Immature natural killer cell (primary cell): ENCODE data around the gene ATAD3A. TPM values are rescaled to one million over a fixed set of nuclear protein-coding genes. Genes with fewer than 3 reads are reported as not detected.
"Not testable (repeated sequence)": the region's sequence is repeated elsewhere in the genome, so short reads cannot be mapped to it uniquely, and the experiment has no call there.

Experiments
- DNase-seq, 3 donors: peaks; one replicate each; pipeline ENCODE4 v3.0.0; 2022; ENCODE audit warnings: mixed read lengths in 1 of 3
- H3K27ac Mint-ChIP-seq, 6 donors: one replicate each; pipeline ENCODE4 v1.8.0; 2020; ENCODE audit warnings: mixed read lengths in 6 of 6, mild to moderate bottlenecking in 5 of 6, inconsistent platforms in 4 of 6, moderate library complexity in 3 of 6
- H3K27me3 Mint-ChIP-seq, 3 donors: one replicate each; pipeline ENCODE4 v1.8.0; 2020 to 2021; ENCODE audit warnings: low read depth in 3 of 3, mild to moderate bottlenecking in 3 of 3, mixed read lengths in 3 of 3, moderate library complexity in 3 of 3, inconsistent platforms in 1 of 3
- H3K36me3 Mint-ChIP-seq, 3 donors: one replicate each; pipeline ENCODE4 v1.8.0; 2020; ENCODE audit warnings: mixed read lengths in 3 of 3, inconsistent platforms in 2 of 3, mild to moderate bottlenecking in 2 of 3
- H3K4me1 Mint-ChIP-seq, 2 donors: one replicate each; pipeline ENCODE4 v1.8.0; 2020; ENCODE audit warnings: inconsistent platforms in 2 of 2, mild to moderate bottlenecking in 2 of 2, mixed read lengths in 2 of 2, moderate library complexity in 1 of 2
- H3K4me3 Mint-ChIP-seq, 5 donors: one replicate each; pipeline ENCODE4 v1.8.0; 2020; ENCODE audit warnings: mild to moderate bottlenecking in 5 of 5, mixed read lengths in 5 of 5, inconsistent platforms in 3 of 5, moderate library complexity in 3 of 5
- H3K9me3 Mint-ChIP-seq, 6 donors: one replicate each; pipeline ENCODE4 v1.8.0; 2020; ENCODE audit warnings: mild to moderate bottlenecking in 6 of 6, mixed read lengths in 6 of 6, inconsistent platforms in 4 of 6, moderate library complexity in 3 of 6
- polyA plus RNA-seq, 3 donors: library from polyadenylated mRNA; unstranded; fragments of 300-500 nt; fragmentation: Illumina TruSeq; gene quantifications; one replicate each; pipeline ENCODE4 v1.2.3, GENCODE V29; 2021

Gene ATAD3A
- 10 to 100 TPM in 1 of 3 donors, 1 to 10 TPM in 2; 6.4 to 14.5 (median 7.3) TPM for polyA plus RNA-seq

DNA sequence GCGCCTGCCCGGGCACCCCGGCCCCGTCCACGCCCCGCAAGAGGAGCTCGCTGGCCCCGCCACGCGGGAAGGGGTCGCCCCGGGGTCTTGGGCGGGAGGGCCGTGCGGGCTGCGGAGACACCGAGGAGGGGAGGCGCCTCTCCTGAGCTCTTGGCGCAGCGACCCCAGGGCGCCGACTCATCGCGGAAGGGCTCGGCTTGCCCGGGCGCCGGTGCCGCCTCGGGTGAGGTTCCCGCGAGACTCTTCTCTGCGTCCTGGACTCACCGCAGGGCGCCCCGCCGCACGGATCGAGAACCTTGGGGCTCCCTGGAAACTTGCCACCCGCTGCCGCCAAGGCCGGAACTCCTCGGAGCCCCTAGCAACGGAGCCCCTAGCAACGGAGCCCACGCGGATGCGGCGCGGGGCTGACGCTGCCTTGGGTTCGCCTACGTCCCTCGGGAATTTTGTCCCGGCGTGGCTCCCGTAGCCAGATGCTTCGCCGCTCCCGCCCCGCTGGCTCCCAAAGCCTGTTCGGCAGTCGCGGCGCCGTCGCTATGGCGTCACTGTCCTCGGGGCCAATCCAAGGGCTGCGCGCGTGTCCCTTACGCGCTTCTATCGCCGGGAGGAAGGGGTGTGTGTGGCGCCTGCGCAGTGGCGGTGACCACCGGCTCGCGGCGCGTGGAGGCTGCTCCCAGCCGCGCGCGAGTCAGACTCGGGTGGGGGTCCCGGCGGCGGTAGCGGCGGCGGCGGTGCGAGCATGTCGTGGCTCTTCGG is at the start of gene ATAD3A:
TSS of gene ATAD3A (plus strand) at position 630 of the 753 bp plus-strand sequence. CDS start at position 737, 107 bp downstream.
- Mint-ChIP-seq H3K36me3 (no peaks in the 10 kb centered on the region), H3K9me3 (no peaks in the 10 kb centered on the region), H3K27me3 (peaks cover 4 to 7% (median 4%) of the 10 kb centered on the region in 3 donors), H3K4me3 (peak within 1 kb of the TSS; percentile 89 to 98 (median 93)), H3K27ac (peak within 1 kb of the TSS; percentile 86 to 97 (median 94)), H3K4me1 (peaks cover 9 to 14% of the 10 kb centered on the region in 2 donors)
- peak; percentile 93 to 94 (median 94) for DNase-seq

DNA sequence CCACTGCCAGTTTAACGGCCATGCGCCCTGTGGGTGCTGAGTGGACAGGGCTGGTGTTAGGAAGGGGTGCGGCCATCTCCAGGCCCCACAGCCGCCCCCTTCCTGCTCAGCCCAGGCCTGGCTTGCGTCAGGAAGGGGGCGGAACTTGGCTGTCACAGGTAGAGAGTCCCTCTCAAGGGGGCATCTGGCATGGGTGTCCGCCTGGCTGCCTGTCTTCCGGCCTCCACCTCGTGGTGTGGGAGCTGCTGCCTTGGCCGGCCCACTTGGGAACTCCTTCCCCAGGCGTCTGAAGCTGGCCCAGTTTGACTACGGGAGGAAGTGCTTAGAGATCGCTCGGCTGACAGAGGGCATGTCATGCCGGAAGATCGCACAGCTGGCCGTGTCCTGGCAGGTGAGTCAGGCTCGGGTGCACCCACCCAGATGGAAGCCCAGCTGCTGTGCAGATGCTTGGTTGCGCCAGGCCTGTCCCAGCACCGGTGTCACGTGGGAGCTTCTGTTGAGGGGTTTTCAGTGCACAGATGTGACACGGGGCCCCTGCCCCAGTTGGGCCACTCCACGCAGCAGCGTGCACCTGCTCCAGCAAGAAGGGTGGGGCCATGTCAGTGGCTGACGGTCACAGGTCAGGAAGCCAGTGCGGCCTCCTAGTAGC is 49.5 kb upstream of the ATAD3A start:
- Mint-ChIP-seq H3K36me3 (no peaks in the 10 kb centered on the region), H3K4me1 (no peaks in the 10 kb centered on the region), H3K9me3 (no peaks in the 10 kb centered on the region), H3K27me3 (peaks cover 0 to 4% (median 0%) of the 10 kb centered on the region in 3 donors), H3K4me3 (peak overlapping the region; percentile 33 to 63 (median 44)), H3K27ac (peak overlapping the region in 1 of 6 donors; percentile 40)
- peak in 1 of 3 donors; percentile 34 for DNase-seq

DNA sequence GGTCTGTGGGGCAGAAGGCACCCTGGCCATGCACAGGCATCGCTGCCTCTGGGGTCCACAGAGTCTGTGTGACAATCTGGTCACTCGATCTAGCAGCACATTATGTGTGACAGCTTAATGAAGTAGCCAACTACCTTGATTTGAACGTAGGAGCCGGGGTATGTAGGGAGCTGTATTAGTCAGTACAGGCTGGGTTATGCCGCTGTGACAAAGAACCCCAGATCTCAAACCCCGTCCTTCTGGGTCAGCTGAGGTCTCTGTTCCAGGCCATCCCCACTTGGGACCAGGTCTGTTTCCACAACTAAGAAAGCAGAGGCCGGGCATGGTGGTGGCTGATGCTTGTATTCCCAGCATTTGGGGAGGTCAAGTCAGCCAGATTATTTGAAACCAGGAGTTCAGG is 48.6 kb upstream of the ATAD3A start:
- Mint-ChIP-seq H3K36me3 (no peaks in the 10 kb centered on the region), H3K27me3 (peaks cover 0 to 4% (median 0%) of the 10 kb centered on the region in 3 donors), H3K4me3 (no peak overlapping the region)

DNA sequence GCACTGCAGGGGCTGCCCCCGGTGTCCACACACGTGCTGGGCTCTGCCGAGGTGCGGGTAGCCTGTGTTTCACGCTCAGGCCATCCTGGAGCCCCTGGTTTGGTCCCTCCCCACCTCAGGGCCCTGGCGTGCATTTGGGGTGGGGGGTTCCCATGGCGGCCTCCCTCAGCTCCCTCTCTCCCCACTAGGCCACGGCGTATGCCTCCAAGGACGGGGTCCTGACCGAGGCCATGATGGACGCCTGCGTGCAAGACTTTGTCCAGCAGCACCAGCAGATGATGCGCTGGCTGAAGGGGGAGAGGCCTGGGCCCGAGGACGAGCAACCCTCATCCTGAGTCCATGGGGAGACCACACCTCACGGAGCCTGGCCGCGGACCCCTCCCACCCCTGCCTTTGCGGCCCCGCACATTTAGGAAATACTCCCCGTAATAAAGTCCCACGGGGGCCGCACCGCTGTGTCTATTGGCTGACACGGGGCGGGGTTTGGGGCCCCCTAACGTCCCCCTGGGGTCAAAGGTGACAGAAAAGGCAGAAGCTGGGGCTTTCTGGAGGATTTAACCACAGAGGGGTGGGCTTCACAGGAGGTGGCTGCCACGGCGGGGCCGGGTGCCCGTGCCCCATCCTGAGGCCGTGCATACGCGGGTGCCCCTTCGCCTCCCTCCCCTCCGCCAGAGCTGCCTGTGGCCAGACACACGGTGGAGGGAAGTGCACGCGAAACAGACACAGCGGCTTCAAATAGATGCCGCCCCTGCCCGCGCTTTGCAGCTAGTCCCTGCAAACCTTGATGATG is 43.6 kb upstream of the ATAD3A start:
- H3K27ac Mint-ChIP-seq, H3K4me3 Mint-ChIP-seq, H3K36me3 Mint-ChIP-seq, H3K9me3 Mint-ChIP-seq, DNase-seq: not testable (repeated sequence)
- H3K4me1 Mint-ChIP-seq = peaks cover 11 to 19% of the 10 kb centered on the region in 2 donors
- peaks cover 0 to 13% (median 3%) of the 10 kb centered on the region in 3 donors for H3K27me3 Mint-ChIP-seq

More for the DNA sequence above, 48.6 kb upstream of the ATAD3A start:
- Mint-ChIP-seq H3K9me3 (no peaks in the 10 kb centered on the region), H3K4me1 (no peaks in the 10 kb centered on the region), H3K27ac (no peak overlapping the region)
- no peak for DNase-seq

DNA sequence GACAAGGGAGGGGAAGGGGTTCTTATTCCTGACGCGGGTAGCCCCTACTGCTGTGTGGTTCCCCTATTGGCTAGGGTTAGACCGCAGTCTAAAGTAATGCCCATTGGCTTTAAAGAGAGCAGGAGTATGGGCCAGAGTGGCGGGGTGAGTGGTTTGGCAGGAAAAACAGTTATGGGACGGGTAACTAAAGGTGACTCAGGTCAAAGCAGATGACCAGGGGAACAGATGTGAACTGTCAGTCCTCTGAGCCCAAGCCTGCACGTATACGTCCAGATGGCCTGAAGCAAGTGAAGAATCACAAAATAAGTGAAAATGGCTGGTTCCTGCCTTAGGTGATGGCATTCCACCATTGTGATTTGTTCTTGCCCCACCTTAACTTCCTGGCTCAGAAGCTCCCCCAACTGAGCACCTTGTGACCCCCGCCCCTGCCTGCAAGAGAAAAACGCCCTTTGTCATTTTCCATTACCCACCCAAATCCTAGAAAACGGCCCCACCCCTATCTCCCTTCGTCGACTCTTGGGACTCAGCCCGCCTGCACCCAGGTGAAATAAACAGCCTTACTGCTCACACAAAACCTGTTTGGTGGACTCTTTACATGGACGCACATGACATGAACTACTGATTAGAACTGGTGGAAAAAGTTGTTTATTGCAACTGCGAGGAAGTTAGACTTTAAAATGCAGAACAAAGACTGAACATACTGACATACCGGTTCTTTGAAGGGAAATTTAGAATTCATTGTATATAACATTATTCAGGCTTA is 41.2 kb upstream of the ATAD3A start:
- Mint-ChIP-seq H3K4me1 (peaks cover 11 to 28% of the 10 kb centered on the region in 2 donors), H3K4me3 (peak overlapping the region; percentile 84 to 94 (median 89)), H3K9me3 (no peaks in the 10 kb centered on the region), H3K27me3 (peaks cover 3 to 17% (median 4%) of the 10 kb centered on the region in 3 donors), H3K27ac (peak overlapping the region; percentile 83 to 97 (median 94)), H3K36me3 (no peaks in the 10 kb centered on the region)
- no peak for DNase-seq

DNA sequence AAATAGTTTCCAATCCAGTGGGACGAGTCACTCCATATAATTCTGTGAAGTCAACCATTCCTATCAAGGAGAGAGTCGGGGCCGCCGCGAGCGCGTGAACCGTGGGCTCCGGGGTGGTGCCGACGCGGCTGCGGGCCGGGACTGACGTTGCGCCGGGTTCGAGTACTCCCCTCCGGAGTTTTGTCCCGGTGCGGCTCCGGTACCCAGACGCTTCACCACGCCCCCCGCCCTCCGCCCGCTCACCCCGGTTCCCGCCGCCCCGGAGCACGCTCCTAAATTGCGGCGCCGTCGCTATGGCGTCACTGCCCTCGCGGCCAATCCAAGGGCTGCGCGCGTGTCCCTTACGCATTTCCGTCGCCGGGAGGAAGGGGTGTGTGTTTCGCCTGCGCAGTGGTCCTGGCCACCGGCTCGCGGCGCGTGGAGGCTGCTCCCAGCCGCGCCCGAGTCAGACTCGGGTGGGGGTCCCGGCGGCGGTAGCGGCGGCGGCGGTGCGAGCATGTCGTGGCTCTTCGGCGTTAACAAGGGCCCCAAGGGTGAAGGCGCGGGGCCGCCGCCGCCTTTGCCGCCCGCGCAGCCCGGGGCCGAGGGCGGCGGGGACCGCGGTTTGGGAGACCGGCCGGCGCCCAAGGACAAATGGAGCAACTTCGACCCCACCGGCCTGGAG is 40.4 kb upstream of the ATAD3A start, which contains the start of gene ATAD3B:
TSS of gene ATAD3B (plus strand) at position 377 of the 664 bp plus-strand sequence. CDS start at position 497, 120 bp downstream.
- peak; percentile 87 to 88 (median 88) for DNase-seq
- no peaks in the 10 kb centered on the region for H3K36me3 Mint-ChIP-seq
- H3K4me3 Mint-ChIP-seq = peak within 1 kb of the TSS; percentile 84 to 94 (median 89)
- peaks cover 11 to 30% of the 10 kb centered on the region in 2 donors for H3K4me1 Mint-ChIP-seq
- peaks cover 3 to 20% (median 4%) of the 10 kb centered on the region in 3 donors for H3K27me3 Mint-ChIP-seq
- no peaks in the 10 kb centered on the region for H3K9me3 Mint-ChIP-seq
- peak within 1 kb of the TSS; percentile 83 to 97 (median 94) for H3K27ac Mint-ChIP-seq

DNA sequence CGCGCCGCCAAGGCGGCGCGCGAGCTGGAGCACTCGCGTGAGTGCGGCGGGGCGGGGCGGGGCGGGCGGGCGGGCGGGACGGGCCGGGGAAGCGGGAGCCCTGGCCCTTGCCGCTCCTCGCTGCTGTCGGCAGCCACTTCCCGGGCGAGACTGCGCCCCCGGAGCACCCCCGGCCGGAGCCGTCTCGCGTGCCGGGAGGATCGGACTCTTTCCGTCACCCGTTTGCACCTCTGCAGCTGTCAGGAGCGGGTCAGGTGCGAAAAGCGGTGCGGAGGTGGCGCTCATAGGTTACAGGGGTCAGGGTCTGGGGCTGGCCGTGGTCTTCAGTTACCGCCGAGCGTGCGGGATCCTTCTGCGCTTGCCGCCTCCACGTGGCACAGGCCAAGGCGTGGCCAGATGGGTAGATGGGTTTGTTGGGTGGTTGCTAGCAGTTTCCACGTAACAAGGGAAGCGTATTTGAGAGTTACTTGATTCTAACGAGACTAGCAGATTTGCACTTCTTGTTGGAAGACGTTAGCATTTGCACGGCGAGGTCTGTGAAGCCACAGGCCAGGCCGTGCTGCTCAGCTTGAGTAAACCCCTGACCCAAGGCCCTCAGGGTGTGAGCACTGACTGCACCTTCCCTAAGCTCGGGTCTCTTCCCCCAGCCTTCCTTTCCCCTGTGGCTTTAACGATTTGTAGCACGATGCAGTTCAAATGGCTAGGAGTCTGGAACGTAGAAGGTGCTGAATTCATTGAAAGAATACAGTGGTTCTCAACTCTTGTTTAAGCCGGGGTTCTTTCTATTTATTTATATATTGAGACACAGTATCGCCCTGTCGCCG is 39.7 kb upstream of the ATAD3A start:
- H3K4me1 Mint-ChIP-seq = peaks cover 11 to 31% of the 10 kb centered on the region in 2 donors
- H3K36me3 Mint-ChIP-seq, H3K9me3 Mint-ChIP-seq: not testable (repeated sequence)
- peak overlapping the region; percentile 75 to 88 (median 81) for H3K27ac Mint-ChIP-seq
- H3K27me3 Mint-ChIP-seq = peaks cover 3 to 21% (median 4%) of the 10 kb centered on the region in 3 donors
- peak; percentile 54 to 61 (median 58) for DNase-seq
- peak overlapping the region; percentile 71 to 79 (median 74) for H3K4me3 Mint-ChIP-seq

DNA sequence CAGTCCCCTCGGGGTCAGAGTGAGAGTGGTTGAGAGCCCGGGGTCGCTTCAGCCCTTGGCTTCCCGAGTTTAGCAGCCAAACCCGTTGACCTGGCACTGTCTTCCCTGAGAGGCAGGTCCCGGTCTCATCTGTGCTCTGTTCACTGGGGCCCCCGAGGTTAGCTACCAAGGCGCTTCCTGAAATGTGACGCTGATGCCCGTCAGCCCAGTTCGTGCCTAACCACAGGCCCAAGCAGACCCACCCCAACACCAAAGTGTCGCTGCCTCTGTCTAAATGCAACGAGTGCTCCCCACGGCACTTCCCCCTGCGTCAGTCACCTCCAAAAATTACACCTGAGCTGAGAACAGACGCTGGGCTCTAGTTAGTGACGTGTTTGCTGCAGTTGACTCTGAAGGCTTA is 36.0 kb upstream of the ATAD3A start:
- not testable (repeated sequence) for H3K4me3 Mint-ChIP-seq, H3K9me3 Mint-ChIP-seq, H3K36me3 Mint-ChIP-seq
- peak; percentile 32 to 59 (median 43) for DNase-seq
- Mint-ChIP-seq H3K4me1 (peaks cover 4 to 24% of the 10 kb centered on the region in 2 donors), H3K27ac (peak overlapping the region in 2 of 6 donors; percentile 66 to 75), H3K27me3 (peaks cover 4 to 21% (median 11%) of the 10 kb centered on the region in 3 donors)

DNA sequence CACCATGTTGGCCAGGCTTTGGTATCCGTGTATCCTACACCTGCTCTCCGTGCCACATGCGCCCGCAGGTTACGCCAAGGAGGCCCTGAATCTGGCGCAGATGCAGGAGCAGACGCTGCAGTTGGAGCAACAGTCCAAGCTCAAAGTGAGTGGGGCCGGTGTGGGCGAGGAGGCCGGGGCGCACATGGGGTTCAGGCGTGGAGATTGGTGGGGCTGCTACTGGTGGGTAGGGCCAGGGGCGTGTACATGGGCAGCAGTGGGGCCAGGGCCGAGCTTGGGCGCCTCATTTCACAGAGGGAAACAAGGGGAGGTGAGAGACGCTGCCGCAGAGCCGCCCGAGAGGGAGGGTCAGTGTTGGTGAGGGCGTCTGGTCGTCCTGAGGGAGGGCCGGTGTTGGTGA is 34.8 kb upstream of the ATAD3A start:
- H3K4me3 Mint-ChIP-seq = no peak overlapping the region
- peaks cover 0 to 22% of the 10 kb centered on the region in 2 donors for H3K4me1 Mint-ChIP-seq
- H3K27ac Mint-ChIP-seq = peak overlapping the region in 1 of 6 donors; percentile 11
- DNase-seq = no peak
- H3K36me3 Mint-ChIP-seq = peaks cover 6 to 9% (median 8%) of the 10 kb centered on the region in 3 donors
- H3K27me3 Mint-ChIP-seq = peaks cover 4 to 20% (median 9%) of the 10 kb centered on the region in 3 donors
- no peaks in the 10 kb centered on the region for H3K9me3 Mint-ChIP-seq

DNA sequence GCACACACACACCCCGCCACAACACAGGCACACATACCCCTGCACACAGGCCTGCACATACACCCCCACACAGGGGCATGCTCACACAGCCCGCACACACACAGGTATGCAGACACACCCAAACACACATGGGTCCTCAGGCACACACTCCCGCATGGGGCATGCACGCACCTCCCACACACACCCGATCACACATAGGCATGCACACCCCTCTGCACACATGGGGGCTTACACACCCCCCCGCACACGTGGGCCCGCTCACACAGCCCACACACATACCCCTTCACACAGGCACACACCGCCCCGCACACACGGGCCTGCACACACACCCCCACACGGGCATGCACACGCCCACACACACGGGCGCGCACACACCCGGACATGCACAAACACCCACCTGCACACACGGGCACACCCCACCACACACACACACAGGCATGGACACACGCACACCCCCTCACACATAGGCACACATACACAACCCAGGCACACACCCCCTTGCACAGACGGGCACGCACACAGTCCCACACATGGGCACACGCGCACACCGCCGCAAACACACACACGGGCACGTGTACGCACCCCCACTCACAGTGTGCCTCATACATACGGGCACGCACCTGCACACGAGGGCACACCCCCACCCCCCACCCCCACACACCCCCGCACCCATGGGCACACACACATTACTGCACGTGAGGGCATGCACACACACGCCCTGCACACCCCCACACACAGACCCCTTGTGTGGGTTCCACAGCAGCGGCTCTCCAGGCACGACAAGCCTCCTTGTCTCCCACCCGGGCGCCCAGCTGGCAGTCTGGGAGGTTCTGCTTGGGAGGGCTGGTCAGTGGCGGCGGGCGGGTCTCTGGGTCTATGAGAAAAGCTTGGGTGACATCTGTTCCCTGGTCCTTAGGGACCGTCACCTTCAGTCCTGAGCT is 32.1 kb upstream of the ATAD3A start:
- no peak overlapping the region for H3K4me3 Mint-ChIP-seq

DNA sequence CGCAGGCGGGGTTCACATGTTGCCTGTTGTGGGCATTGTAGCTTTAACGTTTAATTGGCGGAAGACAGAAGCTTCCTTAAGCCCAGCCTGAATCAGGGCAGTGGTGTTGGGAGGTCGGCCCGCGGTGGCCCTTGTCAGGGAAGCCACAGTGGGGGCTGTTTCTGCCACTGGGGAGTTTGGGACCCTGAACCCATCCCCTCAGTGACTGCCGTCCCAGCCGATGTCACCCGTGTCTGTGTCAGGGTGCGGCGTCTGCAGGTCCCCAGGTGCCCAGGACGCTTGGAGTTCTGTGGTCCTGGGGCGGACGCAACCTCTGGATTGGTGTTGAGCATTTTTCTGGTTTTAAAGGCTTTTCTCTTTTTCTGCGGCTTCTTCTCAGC is 31.5 kb upstream of the ATAD3A start:
- H3K4me1 Mint-ChIP-seq, H3K9me3 Mint-ChIP-seq, H3K36me3 Mint-ChIP-seq, H3K4me3 Mint-ChIP-seq, DNase-seq, H3K27ac Mint-ChIP-seq: not testable (repeated sequence)
- peaks cover 1 to 11% (median 7%) of the 10 kb centered on the region in 3 donors for H3K27me3 Mint-ChIP-seq

More for the DNA sequence above, 32.1 kb upstream of the ATAD3A start:
- no peak for DNase-seq
- Mint-ChIP-seq H3K27ac (peak overlapping the region in 3 of 6 donors; percentile 11 to 34 (median 21)), H3K36me3 (peaks cover 6 to 9% (median 8%) of the 10 kb centered on the region in 3 donors), H3K4me1 (peaks cover 0 to 6% of the 10 kb centered on the region in 2 donors), H3K27me3 (peaks cover 4 to 9% (median 7%) of the 10 kb centered on the region in 3 donors), H3K9me3 (no peaks in the 10 kb centered on the region)
